Activated naive CD8-positive, alpha-beta T cell treated with anti-CD3 and anti-CD28 coated beads, Interleukin-2, amount 10 ng/mL, durations not matched to agents 7 days and 5 days (primary cell): ENCODE measurements around the gene ACTL7B. TPM values are rescaled to one million over a fixed set of nuclear protein-coding genes. Genes with fewer than 3 reads are reported as not detected.

Source experiments
- ATAC-seq: fragments of 150-1000 bp; cut with Tn5 transposase; one replicate; pipeline ENCODE4 v1.10.0; 2021; ENCODE audit warnings: low read depth, moderate library complexity
- POLR2A ChIA-PET: fragments of 350-600 bp; sonication (Branson Sonifier 250); formaldehyde crosslinking; loops from one replicate; lab custom pipeline; 2021; ENCODE audit warnings: antibody characterized with exemption; lab: Charles Lee
- DNase-seq: peaks from one replicate; pipeline ENCODE4 v3.0.0; 2021
- H3K27ac Mint-ChIP-seq: one replicate; pipeline ENCODE4 v1.8.0; 2022; ENCODE audit warnings: mild to moderate bottlenecking, mixed read lengths
- H3K27me3 Mint-ChIP-seq: one replicate; pipeline ENCODE4 v1.8.0; 2022; ENCODE audit warnings: mild to moderate bottlenecking, moderate library complexity, mixed read lengths
- H3K36me3 Mint-ChIP-seq: one replicate; pipeline ENCODE4 v1.8.0; 2021; ENCODE audit warnings: mild to moderate bottlenecking, mixed read lengths
- H3K4me1 Mint-ChIP-seq: one replicate; pipeline ENCODE4 v1.8.0; 2021; ENCODE audit warnings: mixed read lengths
- H3K4me3 Mint-ChIP-seq: one replicate; pipeline ENCODE4 v1.8.0; 2022; ENCODE audit warnings: mild to moderate bottlenecking, moderate library complexity, mixed read lengths
- H3K9me3 Mint-ChIP-seq: one replicate; pipeline ENCODE4 v1.8.0; 2021; ENCODE audit warnings: mixed read lengths
- total RNA-seq, 2 experiments: library from RNA; stranded (reverse); gene quantifications; one replicate each; pipeline ENCODE4 v1.2.3, GENCODE V29; 2021

Gene ACTL7B
- total RNA-seq, 2 experiments from 2014 or later, result not detected

GRCh38 chr9:108883085-108883484, 27.3 kb upstream of the ACTL7B start:
- H3K4me3 Mint-ChIP-seq, result no peak overlapping the region
- ATAC-seq (no peak), DNase-seq (no peak)
- H3K36me3 Mint-ChIP-seq, result peaks cover 28% of the 10 kb centered on the region
- H3K27ac Mint-ChIP-seq, result no peak overlapping the region
- peaks cover 7% of the 10 kb centered on the region for H3K4me1 Mint-ChIP-seq
- POLR2A ChIA-PET, result interaction anchor here (0.7 kb wide), 1 partner anchor 424 kb away, joined by 4 read pairs; no protein-coding TSS in a partner anchor
- H3K9me3 Mint-ChIP-seq, result peaks cover 2% of the 10 kb centered on the region
- no peaks in the 10 kb centered on the region for H3K27me3 Mint-ChIP-seq

- H3K4me3 Mint-ChIP-seq, result no peak overlapping the region
- H3K27me3 Mint-ChIP-seq, result no peaks in the 10 kb centered on the region
- no peak for DNase-seq
- POLR2A ChIA-PET, result no interaction called here
- H3K9me3 Mint-ChIP-seq, result peaks cover 2% of the 10 kb centered on the region
- no peak for ATAC-seq
- H3K36me3 Mint-ChIP-seq, result peaks cover 29% of the 10 kb centered on the region
- H3K4me1 Mint-ChIP-seq, result peaks cover 7% of the 10 kb centered on the region
- no peak overlapping the region for H3K27ac Mint-ChIP-seq
Observed at GRCh38 chr9:108882052-108882888, 26.5 kb upstream of the ACTL7B start.

GRCh38 chr9:108880738-108881316, 25.0 kb upstream of the ACTL7B start:
- Mint-ChIP-seq H3K36me3 (peaks cover 25% of the 10 kb centered on the region), H3K4me1 (peaks cover 4% of the 10 kb centered on the region), H3K4me3 (no peak overlapping the region), H3K27me3 (no peaks in the 10 kb centered on the region), H3K27ac (no peak overlapping the region), H3K9me3 (peaks cover 2% of the 10 kb centered on the region)
- POLR2A ChIA-PET, result no interaction called here
- no peak for DNase-seq
- no peak for ATAC-seq

- ATAC-seq (no peak), DNase-seq (no peak)
- Mint-ChIP-seq H3K4me3 (no peak overlapping the region), H3K4me1 (no peaks in the 10 kb centered on the region), H3K27me3 (no peaks in the 10 kb centered on the region), H3K36me3 (peaks cover 33% of the 10 kb centered on the region), H3K27ac (no peak overlapping the region), H3K9me3 (no peaks in the 10 kb centered on the region)
- POLR2A ChIA-PET, result no interaction called here
Observed at GRCh38 chr9:108877524-108877923, 21.7 kb upstream of the ACTL7B start.

DNA sequence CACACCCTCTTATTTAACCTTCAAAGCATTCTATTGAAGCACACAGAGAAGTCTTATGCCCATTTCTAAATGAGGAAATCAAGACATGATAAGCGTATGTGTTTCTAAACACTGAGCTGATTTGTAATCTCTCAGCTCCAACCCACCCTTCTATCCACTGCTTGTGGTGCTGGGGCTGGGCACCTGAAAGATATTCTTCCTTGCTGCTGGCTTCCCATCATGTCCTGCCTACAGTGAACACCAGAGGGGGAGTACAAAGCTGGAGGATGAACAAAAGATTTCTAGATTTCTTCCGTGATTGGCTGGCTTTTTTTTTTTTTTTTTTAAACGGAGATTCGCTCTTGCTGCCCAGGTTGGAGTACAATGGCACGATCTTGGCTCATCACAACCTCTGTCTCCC, 20.6 kb upstream of the ACTL7B start:
- Mint-ChIP-seq H3K27ac (no peak overlapping the region), H3K4me3 (no peak overlapping the region)
- ATAC-seq, result no peak

GRCh38 chr9:108874058-108874788, 18.4 kb upstream of the ACTL7B start:
- no peak for ATAC-seq
- no peak overlapping the region for H3K27ac Mint-ChIP-seq

More for the DNA sequence above, 20.6 kb upstream of the ACTL7B start:
- no peak for DNase-seq
- POLR2A ChIA-PET, result no interaction called here
- Mint-ChIP-seq H3K4me1 (no peaks in the 10 kb centered on the region), H3K9me3 (no peaks in the 10 kb centered on the region), H3K27me3 (no peaks in the 10 kb centered on the region), H3K36me3 (peaks cover 42% of the 10 kb centered on the region)

GRCh38 chr9:108869092-108869725, 13.4 kb upstream of the ACTL7B start:
- no peak for DNase-seq
- H3K27me3 Mint-ChIP-seq, result no peaks in the 10 kb centered on the region
- no peak overlapping the region for H3K27ac Mint-ChIP-seq
- no peak for ATAC-seq
- peaks cover 33% of the 10 kb centered on the region for H3K36me3 Mint-ChIP-seq
- POLR2A ChIA-PET, result interaction anchor here (0.7 kb wide), 1 partner anchor 25 kb away, joined by 3 read pairs; no protein-coding TSS in a partner anchor
- no peak overlapping the region for H3K4me3 Mint-ChIP-seq
- no peaks in the 10 kb centered on the region for H3K4me1 Mint-ChIP-seq
- no peaks in the 10 kb centered on the region for H3K9me3 Mint-ChIP-seq

More at GRCh38 chr9:108874058-108874788, 18.4 kb upstream of the ACTL7B start:
- Mint-ChIP-seq H3K36me3 (peaks cover 45% of the 10 kb centered on the region), H3K4me3 (no peak overlapping the region), H3K27me3 (no peaks in the 10 kb centered on the region), H3K4me1 (no peaks in the 10 kb centered on the region), H3K9me3 (no peaks in the 10 kb centered on the region)
- no peak for DNase-seq
- POLR2A ChIA-PET, result no interaction called here

GRCh38 chr9:108867829-108868228, 12.0 kb upstream of the ACTL7B start:
- Mint-ChIP-seq H3K36me3 (peaks cover 27% of the 10 kb centered on the region), H3K27ac (no peak overlapping the region), H3K27me3 (no peaks in the 10 kb centered on the region), H3K4me1 (no peaks in the 10 kb centered on the region), H3K9me3 (no peaks in the 10 kb centered on the region), H3K4me3 (no peak overlapping the region)
- POLR2A ChIA-PET, result no interaction called here
- no peak for DNase-seq
- ATAC-seq, result no peak

- no peaks in the 10 kb centered on the region for H3K4me1 Mint-ChIP-seq
- POLR2A ChIA-PET, result no interaction called here
- no peaks in the 10 kb centered on the region for H3K27me3 Mint-ChIP-seq
- no peak overlapping the region for H3K4me3 Mint-ChIP-seq
- no peak overlapping the region for H3K27ac Mint-ChIP-seq
- DNase-seq, result no peak
- no peak for ATAC-seq
- peaks cover 21% of the 10 kb centered on the region for H3K36me3 Mint-ChIP-seq
- H3K9me3 Mint-ChIP-seq, result no peaks in the 10 kb centered on the region
Observed at GRCh38 chr9:108867116-108867515, 11.3 kb upstream of the ACTL7B start.

DNA sequence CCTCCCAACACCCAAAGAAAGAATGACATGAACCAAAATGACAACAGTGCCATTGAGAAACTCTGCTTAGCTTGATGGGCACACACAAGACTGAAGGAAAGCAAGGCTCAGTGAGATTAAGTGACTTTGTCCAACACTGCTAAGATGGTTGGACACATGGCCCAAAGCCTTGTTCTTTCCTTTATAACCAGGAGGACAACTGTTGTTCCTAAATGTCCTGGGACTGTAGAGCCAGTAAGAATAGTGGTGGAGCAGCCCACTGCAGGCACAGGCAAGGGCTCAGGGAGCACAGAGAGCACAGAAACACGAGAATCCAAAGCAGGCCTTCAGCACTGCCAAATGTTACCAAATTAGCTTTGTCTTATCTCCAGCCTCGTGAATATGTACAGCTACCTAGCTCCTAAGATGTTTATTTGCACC, 10.2 kb upstream of the ACTL7B start:
- DNase-seq (no peak), ATAC-seq (no peak)
- Mint-ChIP-seq H3K4me3 (no peak overlapping the region), H3K36me3 (peaks cover 13% of the 10 kb centered on the region), H3K4me1 (no peaks in the 10 kb centered on the region), H3K9me3 (no peaks in the 10 kb centered on the region), H3K27ac (no peak overlapping the region), H3K27me3 (no peaks in the 10 kb centered on the region)
- POLR2A ChIA-PET, result no interaction called here

GRCh38 chr9:108865037-108865436, 9.3 kb upstream of the ACTL7B start:
- H3K4me1 Mint-ChIP-seq, result no peaks in the 10 kb centered on the region
- H3K36me3 Mint-ChIP-seq, result peaks cover 7% of the 10 kb centered on the region
- H3K27ac Mint-ChIP-seq, result no peak overlapping the region
- no peaks in the 10 kb centered on the region for H3K9me3 Mint-ChIP-seq
- ATAC-seq (no peak), DNase-seq (no peak)
- POLR2A ChIA-PET, result no interaction called here
- no peaks in the 10 kb centered on the region for H3K27me3 Mint-ChIP-seq
- no peak overlapping the region for H3K4me3 Mint-ChIP-seq

DNA sequence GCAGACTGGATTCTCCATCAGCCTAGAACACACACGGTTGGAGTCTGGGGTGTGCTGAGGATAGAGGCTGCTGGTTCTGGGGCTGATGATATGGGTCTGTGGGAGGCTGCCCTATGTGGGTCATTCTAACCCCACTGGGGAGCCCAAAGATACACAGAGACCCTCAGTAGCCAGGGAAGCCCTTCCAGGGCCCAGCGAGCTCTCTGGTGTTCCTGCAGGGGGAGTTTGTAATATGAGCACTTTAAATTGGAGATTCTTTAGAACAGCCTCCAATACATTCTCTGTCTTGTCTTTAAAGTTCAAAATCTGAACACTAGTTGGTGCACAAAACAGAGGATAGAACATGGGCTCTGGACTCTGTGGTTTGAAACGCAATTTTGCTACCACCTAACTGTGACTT, 8.7 kb upstream of the ACTL7B start:
- DNase-seq (no peak), ATAC-seq (no peak)
- Mint-ChIP-seq H3K4me1 (no peaks in the 10 kb centered on the region), H3K4me3 (no peak overlapping the region), H3K27me3 (no peaks in the 10 kb centered on the region), H3K36me3 (peaks cover 5% of the 10 kb centered on the region), H3K9me3 (no peaks in the 10 kb centered on the region), H3K27ac (no peak overlapping the region)
- POLR2A ChIA-PET, result no interaction called here

GRCh38 chr9:108863891-108864290, 8.1 kb upstream of the ACTL7B start:
- POLR2A ChIA-PET, result no interaction called here
- H3K9me3 Mint-ChIP-seq, result no peaks in the 10 kb centered on the region
- H3K27ac Mint-ChIP-seq, result no peak overlapping the region
- no peaks in the 10 kb centered on the region for H3K4me1 Mint-ChIP-seq
- peaks cover 1% of the 10 kb centered on the region for H3K36me3 Mint-ChIP-seq
- ATAC-seq (no peak), DNase-seq (no peak)
- no peak overlapping the region for H3K4me3 Mint-ChIP-seq
- no peaks in the 10 kb centered on the region for H3K27me3 Mint-ChIP-seq
